Subcutaneous abdominal adipose tissue (tissue), 5 donors: ENCODE results near the gene CCPG1.
A peak's percentile ranks its signal among the peaks of the same experiment; 100 is the strongest.
"Not testable (repeated sequence)": the region's sequence is repeated elsewhere in the genome, so short reads cannot be mapped to it uniquely, and the experiment has no call there.

ENCODE experiments used
- H3K27ac ChIP-seq: one replicate; pipeline ENCODE4 v1.7.0; 2013; ENCODE audit warnings: low read depth, mild to moderate bottlenecking, inconsistent platforms, low read length, moderate library complexity
- H3K27me3 ChIP-seq, 5 donors: one replicate each; pipeline ENCODE4 v1.7.0; 2013; ENCODE audit warnings: low read length in 5 of 5, inconsistent platforms in 1 of 5; ENCODE audit not compliant: control insufficient read depth in 5 of 5, insufficient read depth in 4 of 5
- H3K36me3 ChIP-seq, 5 donors: one replicate each; pipeline ENCODE4 v1.7.0; 2013; ENCODE audit warnings: low read length in 5 of 5; ENCODE audit not compliant: control insufficient read depth in 5 of 5, insufficient read depth in 5 of 5
- H3K4me1 ChIP-seq, 5 donors: one replicate each; pipeline ENCODE4 v1.7.0; 2013; ENCODE audit warnings: low read length in 5 of 5, mild to moderate bottlenecking in 3 of 5, moderate library complexity in 1 of 5; ENCODE audit not compliant: control insufficient read depth in 5 of 5, insufficient read depth in 5 of 5
- H3K4me3 ChIP-seq, 5 donors: one replicate each; pipeline ENCODE4 v1.7.0; 2013; ENCODE audit warnings: low read length in 5 of 5, low read depth in 1 of 5
- H3K9ac ChIP-seq, 5 donors: one replicate each; pipeline ENCODE4 v1.7.0; 2013; ENCODE audit warnings: low read length in 5 of 5, mild to moderate bottlenecking in 4 of 5, moderate library complexity in 3 of 5
- H3K9me3 ChIP-seq, 5 donors: one replicate each; pipeline ENCODE4 v1.7.0; 2013; ENCODE audit warnings: low read length in 5 of 5; ENCODE audit not compliant: control insufficient read depth in 5 of 5
- donor health status: healthy.
- donor health status: healthy.
- donor health status: healthy.
- donor health status: healthy.
- donor health status: healthy.

CCPG1 gene

DNA sequence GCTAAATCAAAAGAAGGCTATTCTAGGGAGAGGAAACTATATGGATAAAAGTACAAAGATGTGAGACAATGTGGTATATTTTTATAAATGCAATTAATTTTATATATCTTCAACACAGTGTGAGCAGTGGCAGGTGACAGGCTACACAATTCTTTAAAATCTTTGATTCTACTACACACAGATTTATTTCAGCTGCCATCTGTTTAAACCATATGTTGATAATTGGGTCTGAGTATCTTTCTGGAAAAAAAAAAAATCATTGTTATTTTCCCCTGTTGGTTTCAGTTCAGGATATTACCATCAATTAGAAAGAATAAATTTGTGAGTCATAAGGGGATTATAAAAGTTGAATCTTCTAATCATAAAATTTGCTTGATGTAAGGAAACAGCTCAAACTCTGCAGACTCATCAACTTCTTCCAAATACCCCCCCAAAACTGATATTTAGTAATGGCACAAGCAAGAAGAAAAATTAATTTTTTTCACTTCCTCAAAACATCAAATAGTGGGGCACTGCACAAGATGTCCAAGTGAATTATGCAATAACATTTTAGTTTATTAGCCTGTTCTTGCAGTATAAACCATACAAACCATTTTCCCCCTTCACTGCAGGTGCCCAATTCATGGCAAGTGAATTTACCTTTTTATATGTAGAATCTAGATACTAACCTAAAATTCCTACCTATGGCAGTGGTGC lies 12.2 kb upstream of the CCPG1 start:
- H3K4me1 ChIP-seq = no peaks in the 10 kb centered on the region
- peaks cover 0 to 2% (median 0%) of the 10 kb centered on the region in 5 donors for H3K36me3 ChIP-seq
- H3K27me3 ChIP-seq = no peaks in the 10 kb centered on the region
- no peak overlapping the region for H3K9ac ChIP-seq
- H3K27ac ChIP-seq = no peak overlapping the region
- no peak overlapping the region for H3K4me3 ChIP-seq
- no peaks in the 10 kb centered on the region for H3K9me3 ChIP-seq

- not testable (repeated sequence) for H3K27me3 ChIP-seq, H3K27ac ChIP-seq, H3K36me3 ChIP-seq, H3K4me3 ChIP-seq, H3K4me1 ChIP-seq, H3K9me3 ChIP-seq, H3K9ac ChIP-seq
These were observed 9.5 kb upstream of the CCPG1 start for GRCh38 chr15:55417678-55418077.

DNA sequence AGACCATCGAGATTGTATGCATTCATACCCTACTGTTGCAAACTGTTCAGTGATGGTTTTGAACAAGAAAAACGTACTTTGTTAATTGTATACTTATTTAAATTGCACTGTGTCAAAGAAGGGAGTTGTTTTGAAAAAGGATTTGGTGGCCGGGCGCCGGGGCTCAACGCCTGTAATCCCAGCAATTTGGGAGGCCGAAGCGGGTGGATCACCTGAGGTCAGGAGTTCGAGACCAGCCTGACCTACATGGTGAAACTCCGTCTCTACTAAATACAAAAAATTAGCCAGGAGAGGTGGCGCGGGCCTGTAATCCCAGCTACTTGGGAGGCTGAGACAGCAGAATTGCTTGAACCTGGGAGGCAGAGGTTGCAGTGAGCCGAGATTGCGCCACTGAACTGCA lies 817 bp upstream of the CCPG1 start:
- H3K36me3 ChIP-seq, H3K27me3 ChIP-seq, H3K9me3 ChIP-seq: not testable (repeated sequence)
- Histone ChIP-seq H3K27ac (peak overlapping the region; percentile 84), H3K4me3 (peak overlapping the region; percentile 83 to 98 (median 90)), H3K4me1 (peaks cover 0 to 24% (median 20%) of the 10 kb centered on the region in 5 donors), H3K9ac (peak overlapping the region; percentile 20 to 87 (median 74))

DNA sequence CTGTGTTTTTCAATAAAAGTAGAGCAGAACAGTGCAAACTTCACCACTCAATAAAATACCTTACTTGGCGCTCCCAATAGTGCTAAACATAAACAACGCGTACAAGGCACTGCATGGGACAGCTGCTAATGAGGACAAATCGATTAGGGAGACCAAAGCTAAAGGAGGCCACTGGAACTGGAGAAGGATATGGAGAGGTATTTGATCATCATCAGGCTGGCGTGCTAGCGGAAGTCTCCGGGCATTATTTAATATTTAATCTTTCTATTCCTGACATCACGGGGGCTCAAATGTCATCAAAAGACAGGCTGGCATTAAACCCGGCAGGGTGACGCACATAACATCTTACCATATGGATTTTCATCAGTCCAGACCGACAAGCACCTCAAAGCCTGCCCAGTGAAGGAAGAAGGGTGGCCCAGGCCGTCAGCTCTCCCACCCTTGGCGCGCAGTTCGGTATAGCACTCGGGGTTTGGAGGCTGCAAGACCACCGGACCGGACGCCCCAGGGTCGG lies 604 bp downstream of the CCPG1 start:
- H3K27ac ChIP-seq = peak overlapping the region; percentile 84
- H3K27me3 ChIP-seq = no peaks in the 10 kb centered on the region
- H3K36me3 ChIP-seq = peaks cover 0 to 2% (median 0%) of the 10 kb centered on the region in 5 donors
- peak overlapping the region; percentile 85 to 98 (median 96) for H3K4me3 ChIP-seq
- no peaks in the 10 kb centered on the region for H3K9me3 ChIP-seq
- H3K4me1 ChIP-seq = peaks cover 0 to 37% (median 33%) of the 10 kb centered on the region in 5 donors
- H3K9ac ChIP-seq = peak overlapping the region; percentile 77 to 95 (median 87)

DNA sequence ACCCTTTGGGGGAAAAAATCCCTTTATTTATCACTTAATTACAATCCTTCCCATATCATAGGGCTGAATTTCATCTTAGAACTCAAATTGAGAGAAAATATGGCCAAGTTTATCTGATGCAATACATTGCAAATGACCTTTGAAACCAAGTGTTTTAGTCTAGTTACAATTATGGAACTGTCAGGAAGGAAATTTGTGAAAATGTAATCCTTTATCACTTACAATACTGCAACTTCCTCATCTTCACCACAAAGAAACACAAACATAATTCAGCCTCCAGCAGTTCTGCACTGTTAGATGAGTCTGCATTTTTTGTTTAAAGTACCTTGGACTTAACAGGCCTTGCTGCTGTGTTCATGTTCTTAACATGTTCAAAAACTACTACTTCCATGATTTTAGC lies 4.6 kb downstream of the CCPG1 start:
- Histone ChIP-seq H3K9ac (peak overlapping the region in 4 of 5 donors; percentile 10 to 31 (median 24)), H3K9me3 (no peaks in the 10 kb centered on the region), H3K27ac (peak overlapping the region; percentile 64), H3K4me1 (peaks cover 0 to 36% (median 32%) of the 10 kb centered on the region in 5 donors), H3K4me3 (no peak overlapping the region), H3K27me3 (no peaks in the 10 kb centered on the region), H3K36me3 (peaks cover 0 to 2% (median 0%) of the 10 kb centered on the region in 5 donors)

GRCh38 chr15:55402707-55403106 lies 5.5 kb downstream of the CCPG1 start:
- no peak overlapping the region for H3K4me3 ChIP-seq
- peaks cover 0 to 33% (median 31%) of the 10 kb centered on the region in 5 donors for H3K4me1 ChIP-seq
- no peaks in the 10 kb centered on the region for H3K9me3 ChIP-seq
- H3K9ac ChIP-seq = peak overlapping the region in 1 of 5 donors; percentile 10
- peak overlapping the region; percentile 64 for H3K27ac ChIP-seq
- H3K36me3 ChIP-seq = peaks cover 0 to 2% (median 0%) of the 10 kb centered on the region in 5 donors
- no peaks in the 10 kb centered on the region for H3K27me3 ChIP-seq

DNA sequence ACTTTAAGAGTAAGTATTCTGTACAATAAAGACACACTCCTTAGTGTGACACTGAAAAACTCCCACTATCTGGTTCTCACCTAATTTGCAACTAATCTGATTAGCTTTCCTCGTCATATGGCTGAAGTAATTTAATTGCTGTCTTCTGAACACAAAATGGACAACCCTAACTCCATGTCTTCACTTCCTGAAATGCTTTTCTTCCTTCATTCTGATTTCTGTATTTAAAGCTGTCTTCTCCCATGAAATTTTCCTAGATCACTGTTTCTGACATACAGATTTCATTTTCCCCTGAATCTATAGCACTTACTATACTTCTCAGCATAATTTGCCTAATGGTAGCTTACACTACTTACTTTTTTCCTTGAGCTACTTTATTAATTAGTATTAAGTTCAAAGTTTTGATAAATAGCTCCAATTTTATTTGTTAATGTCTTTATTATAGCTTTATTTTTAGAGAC lies 6.3 kb downstream of the CCPG1 start:
- H3K9ac ChIP-seq = no peak overlapping the region
- H3K9me3 ChIP-seq = no peaks in the 10 kb centered on the region
- H3K27ac ChIP-seq = peak overlapping the region; percentile 64
- no peak overlapping the region for H3K4me3 ChIP-seq
- H3K4me1 ChIP-seq = peaks cover 0 to 26% (median 25%) of the 10 kb centered on the region in 5 donors
- peaks cover 0 to 2% (median 0%) of the 10 kb centered on the region in 5 donors for H3K36me3 ChIP-seq
- H3K27me3 ChIP-seq = no peaks in the 10 kb centered on the region

DNA sequence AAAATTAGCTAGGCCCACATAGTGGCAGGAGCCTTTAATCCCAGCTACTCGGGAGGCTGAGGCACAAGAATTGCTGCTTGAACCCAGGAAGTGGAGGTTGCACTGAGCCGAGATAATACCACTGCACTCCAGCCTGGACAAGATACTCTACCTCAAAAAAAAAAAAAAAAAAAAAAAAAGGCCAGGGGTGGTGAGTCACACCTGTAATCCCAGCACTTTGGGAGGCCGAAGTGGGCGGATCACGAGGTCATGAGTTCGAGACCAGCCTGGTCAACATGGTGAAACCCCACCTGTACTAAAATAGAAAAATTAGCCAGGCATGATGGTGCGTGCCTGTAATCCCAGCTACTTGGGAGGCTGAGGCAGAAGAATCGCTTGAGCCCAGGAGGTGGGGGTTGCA lies 8.1 kb downstream of the CCPG1 start:
- H3K9ac ChIP-seq, H3K36me3 ChIP-seq, H3K27me3 ChIP-seq, H3K4me3 ChIP-seq, H3K27ac ChIP-seq, H3K9me3 ChIP-seq: not testable (repeated sequence)
- peaks cover 0 to 25% (median 23%) of the 10 kb centered on the region in 5 donors for H3K4me1 ChIP-seq

DNA sequence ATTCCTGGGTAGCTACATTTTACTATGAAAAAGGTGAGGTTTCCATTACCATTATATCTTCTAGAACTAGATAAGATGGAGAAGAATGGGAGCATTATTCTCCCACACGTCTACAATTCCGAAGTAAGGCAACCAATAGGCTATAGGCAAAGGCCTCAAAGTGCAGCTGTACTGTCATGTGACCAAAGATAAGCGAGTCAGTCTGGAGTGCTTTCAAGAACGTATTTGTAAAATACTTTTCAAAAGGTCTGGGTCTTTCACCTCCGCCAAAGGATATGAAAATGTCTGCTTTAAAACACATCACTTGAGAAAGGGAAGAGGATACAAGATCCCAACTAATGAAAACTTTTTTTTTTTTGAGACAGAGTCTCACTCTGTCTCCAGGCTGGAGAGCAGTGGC lies 9.9 kb downstream of the CCPG1 start:
- H3K9ac ChIP-seq = no peak overlapping the region
- no peak overlapping the region for H3K4me3 ChIP-seq
- no peaks in the 10 kb centered on the region for H3K9me3 ChIP-seq
- H3K4me1 ChIP-seq = peaks cover 0 to 11% (median 10%) of the 10 kb centered on the region in 5 donors
- no peaks in the 10 kb centered on the region for H3K36me3 ChIP-seq
- no peak overlapping the region for H3K27ac ChIP-seq
- H3K27me3 ChIP-seq = no peaks in the 10 kb centered on the region

GRCh38 chr15:55394694-55395093 lies 13.5 kb downstream of the CCPG1 start:
- Histone ChIP-seq H3K9me3 (no peaks in the 10 kb centered on the region), H3K9ac (no peak overlapping the region), H3K4me1 (no peaks in the 10 kb centered on the region), H3K27ac (no peak overlapping the region), H3K27me3 (no peaks in the 10 kb centered on the region), H3K36me3 (no peaks in the 10 kb centered on the region), H3K4me3 (no peak overlapping the region)
